GM10266 (cell line): ENCODE measurements around the gene SLC35A2.
"Not testable (repeated sequence)": the region's sequence is repeated elsewhere in the genome, so short reads cannot be mapped to it uniquely, and the experiment has no call there.

Source experiments
- DNase-seq: peaks from one replicate; pipeline ENCODE4 v3.0.0; 2012; ENCODE audit errors: extremely low spot score
- TF ChIP-seq, protein P1 (sequence below): IDR thresholded peaks from 2 replicates; pipeline ENCODE4 v1.5.1; 2012; ENCODE audit warnings: mild to moderate bottlenecking, low read depth; ENCODE audit not compliant: control insufficient read depth, insufficient read depth; ENCODE audit errors: missing control alignments

SLC35A2 gene

GRCh38 chrX:48864210-48864609, 47.2 kb downstream of the SLC35A2 start:
- TF ChIP-seq, protein P1, sequence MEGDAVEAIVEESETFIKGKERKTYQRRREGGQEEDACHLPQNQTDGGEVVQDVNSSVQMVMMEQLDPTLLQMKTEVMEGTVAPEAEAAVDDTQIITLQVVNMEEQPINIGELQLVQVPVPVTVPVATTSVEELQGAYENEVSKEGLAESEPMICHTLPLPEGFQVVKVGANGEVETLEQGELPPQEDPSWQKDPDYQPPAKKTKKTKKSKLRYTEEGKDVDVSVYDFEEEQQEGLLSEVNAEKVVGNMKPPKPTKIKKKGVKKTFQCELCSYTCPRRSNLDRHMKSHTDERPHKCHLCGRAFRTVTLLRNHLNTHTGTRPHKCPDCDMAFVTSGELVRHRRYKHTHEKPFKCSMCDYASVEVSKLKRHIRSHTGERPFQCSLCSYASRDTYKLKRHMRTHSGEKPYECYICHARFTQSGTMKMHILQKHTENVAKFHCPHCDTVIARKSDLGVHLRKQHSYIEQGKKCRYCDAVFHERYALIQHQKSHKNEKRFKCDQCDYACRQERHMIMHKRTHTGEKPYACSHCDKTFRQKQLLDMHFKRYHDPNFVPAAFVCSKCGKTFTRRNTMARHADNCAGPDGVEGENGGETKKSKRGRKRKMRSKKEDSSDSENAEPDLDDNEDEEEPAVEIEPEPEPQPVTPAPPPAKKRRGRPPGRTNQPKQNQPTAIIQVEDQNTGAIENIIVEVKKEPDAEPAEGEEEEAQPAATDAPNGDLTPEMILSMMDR: no peak
- DNase-seq: no peak

GRCh38 chrX:48854898-48855297, 56.5 kb downstream of the SLC35A2 start:
- no peak for DNase-seq
- TF ChIP-seq, protein P1: no peak

GRCh38 chrX:48854121-48854804, 57.2 kb downstream of the SLC35A2 start:
- not testable (repeated sequence) for DNase-seq

DNA sequence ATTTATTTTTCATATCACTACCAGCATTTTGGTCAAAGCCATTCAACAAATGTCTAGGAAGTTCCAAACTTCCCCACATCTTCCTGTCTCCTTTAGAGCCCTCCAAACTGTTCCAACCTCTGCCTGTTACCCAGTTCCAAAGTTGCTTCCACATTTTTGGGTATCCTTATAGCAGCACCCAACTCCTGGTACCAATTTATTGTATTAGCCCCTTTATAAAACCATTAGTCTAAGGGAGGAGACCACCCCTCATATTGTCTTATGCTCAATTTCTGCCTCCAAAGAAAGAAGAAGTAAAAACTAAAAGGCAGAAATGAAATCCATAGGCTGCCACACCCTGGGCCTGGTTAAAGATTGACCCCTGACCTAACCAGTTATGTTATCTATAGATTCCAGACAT, 58.0 kb downstream of the SLC35A2 start:
- DNase-seq: not testable (repeated sequence)
